HepG2 (cell line): ENCODE results near the gene SUPT6H. TPM values are rescaled to one million over a fixed set of nuclear protein-coding genes. Genes with fewer than 3 reads are reported as not detected.

Experiments used
- AGO2 ChIP-seq: fragments of 200-400 bp; formaldehyde crosslinking; optimal IDR thresholded peaks from 2 replicates; pipeline ENCODE3; 2017; ENCODE audit warnings: mild to moderate bottlenecking, low read depth, low read length, moderate library complexity
- ATM ChIP-seq: fragments of 450-650 bp; IDR thresholded peaks from 2 replicates; pipeline ENCODE4 v1.7.1; 2017; ENCODE audit warnings: mild to moderate bottlenecking, borderline replicate concordance
- CENPBD1 ChIP-seq: sonication (generic); formaldehyde crosslinking; IDR thresholded peaks from 2 replicates; pipeline ENCODE4 v1.8.0; 2022; ENCODE audit warnings: missing genetic modification reagents, low read depth, mild to moderate bottlenecking, borderline replicate concordance
- CENPT ChIP-seq: sonication (generic); formaldehyde crosslinking; IDR thresholded peaks from 2 replicates; pipeline ENCODE4 v1.8.0; 2022; ENCODE audit warnings: low read depth, mild to moderate bottlenecking, moderate library complexity, missing genetic modification reagents
- FOXK1 ChIP-seq: sonication (generic); formaldehyde crosslinking; IDR thresholded peaks from 2 replicates; pipeline ENCODE4 v1.4.0; 2020; ENCODE audit warnings: low read depth, missing genetic modification reagents, borderline replicate concordance
- FUBP1 ChIP-seq: sonication (generic); formaldehyde crosslinking; IDR thresholded peaks from 2 replicates; pipeline ENCODE4 v1.5.1; 2020; ENCODE audit warnings: missing genetic modification reagents, mild to moderate bottlenecking, borderline replicate concordance
- HCFC1 ChIP-seq: fragments of 150-350 bp; IDR thresholded peaks from 2 replicates; pipeline ENCODE4 v1.6.1; 2014; ENCODE audit warnings: low read depth, low read length
- HIVEP1 ChIP-seq: sonication (generic); formaldehyde crosslinking; IDR thresholded peaks from 2 replicates; pipeline ENCODE4 v1.4.0; 2020; ENCODE audit warnings: mild to moderate bottlenecking, missing genetic modification reagents
- NFE2L1 ChIP-seq: sonication (generic); formaldehyde crosslinking; IDR thresholded peaks from 2 replicates; pipeline ENCODE4 v1.4.0; 2020; ENCODE audit warnings: missing genetic modification reagents, mild to moderate bottlenecking, borderline replicate concordance
- TARDBP ChIP-seq: sonication (generic); formaldehyde crosslinking; IDR thresholded peaks from 2 replicates; pipeline ENCODE4 v1.8.0; 2022; ENCODE audit warnings: mild to moderate bottlenecking, missing genetic modification reagents
- TBX2 ChIP-seq: sonication (generic); formaldehyde crosslinking; IDR thresholded peaks from 2 replicates; pipeline ENCODE4 v1.5.0; 2020; ENCODE audit warnings: missing genetic modification reagents, mild to moderate bottlenecking, borderline replicate concordance
- TEAD2 ChIP-seq: sonication (generic); formaldehyde crosslinking; IDR thresholded peaks from 2 replicates; pipeline ENCODE4 v1.9.0; 2021; ENCODE audit warnings: missing genetic modification reagents
- XRCC5 ChIP-seq: fragments of 200-400 bp; formaldehyde crosslinking; optimal IDR thresholded peaks from 2 replicates; pipeline ENCODE3; 2017; ENCODE audit warnings: mild to moderate bottlenecking, low read length
- ZBTB4 ChIP-seq: sonication (generic); formaldehyde crosslinking; IDR thresholded peaks from 2 replicates; pipeline ENCODE4 v1.4.0; 2020; ENCODE audit warnings: missing genetic modification reagents, mild to moderate bottlenecking, borderline replicate concordance
- ZFP37 ChIP-seq: sonication (generic); formaldehyde crosslinking; IDR thresholded peaks from 2 replicates; pipeline ENCODE4 v1.4.0; 2020; ENCODE audit warnings: missing genetic modification reagents, borderline replicate concordance
- ZFP91 ChIP-seq: sonication (generic); formaldehyde crosslinking; IDR thresholded peaks from 2 replicates; pipeline ENCODE4 v1.9.0; 2022; ENCODE audit warnings: missing genetic modification reagents, mild to moderate bottlenecking, borderline replicate concordance
- ZFX ChIP-seq: sonication (generic); formaldehyde crosslinking; IDR thresholded peaks from 2 replicates; pipeline ENCODE4 v1.4.0; 2020; ENCODE audit warnings: mild to moderate bottlenecking, low read depth, missing genetic modification reagents, moderate library complexity
- ZNF33A ChIP-seq: sonication (generic); formaldehyde crosslinking; IDR thresholded peaks from 2 replicates; pipeline ENCODE4 v1.5.1; 2020; ENCODE audit warnings: missing genetic modification reagents, mild to moderate bottlenecking, moderate library complexity, borderline replicate concordance
- ZNF432 ChIP-seq: sonication (generic); formaldehyde crosslinking; IDR thresholded peaks from 2 replicates; pipeline ENCODE4 v1.5.0; 2020; ENCODE audit warnings: missing genetic modification reagents, mild to moderate bottlenecking, borderline replicate concordance
- ZNF598 ChIP-seq: sonication (generic); formaldehyde crosslinking; IDR thresholded peaks from 2 replicates; pipeline ENCODE4 v1.5.1; 2020; ENCODE audit warnings: mild to moderate bottlenecking, missing genetic modification reagents, borderline replicate concordance
- ZNF883 ChIP-seq: sonication (generic); formaldehyde crosslinking; IDR thresholded peaks from 2 replicates; pipeline ENCODE4 v1.5.1; 2020; ENCODE audit warnings: mild to moderate bottlenecking, missing genetic modification reagents; ENCODE audit errors: not compliant biosample characterization
- polyA plus RNA-seq, 8 experiments: library from polyadenylated mRNA; depleted of rRNA in 3 of 8; stranded (reverse) in 7 of 8; unstranded in 1 of 8; fragments of >200 nt; fragmentation: Illumina TruSeq in 4 of 8; extraction: Trizol in 4 of 8; gene quantifications; 2 replicates each; pipeline versions ENCODE4 v1.2.1 to v1.2.3, GENCODE V29; 2011 to 2016; ENCODE audit warnings: low read depth in 4 of 8, missing spikeins in 1 of 8, mixed read lengths in 1 of 8; ENCODE audit not compliant: insufficient read depth in 1 of 8
- total RNA-seq, 5 experiments: library from RNA; depleted of rRNA; stranded (reverse); fragments of >200 nt; fragmentation: Illumina TruSeq; extraction: Trizol; gene quantifications; 2 replicates each; pipeline ENCODE4 v1.2.3, GENCODE V29; 2016; ENCODE audit warnings: low read depth in 1 of 5

The SUPT6H gene
- total and polyA plus RNA-seq, 2 of the 13 experiments (the other 11 are each of a cell fraction or from before 2014, with no cell fraction given), result 32.7 to 39.9 TPM

- TF ChIP-seq ZFP37 (CRISPR knock-in tag) (no peak), NFE2L1 (no peak), HIVEP1 (CRISPR knock-in tag) (no peak; the same call in 1 of the 2 replicates), ATM (no peak; the same call in 1 of the 2 replicates), FOXK1 (CRISPR knock-in tag) (no peak), HCFC1 (no peak), ZNF432 (CRISPR knock-in tag) (no peak), TEAD2 (CRISPR knock-in tag) (no peak), CENPBD1 (no peak), ZFX (CRISPR knock-in tag) (peak; percentile 87), ZNF883 (CRISPR knock-in tag) (peak; percentile 67), XRCC5 (peak; percentile 3), ZNF33A (CRISPR knock-in tag) (no peak), CENPT (no peak), FUBP1 (no peak), ZFP91 (CRISPR knock-in tag) (no peak; the same call in 1 of the 2 replicates), ZBTB4 (CRISPR knock-in tag) (peak; percentile 53; the same call in 1 of the 2 replicates), TBX2 (peak; percentile 91), AGO2 (peak; percentile 91), TARDBP (CRISPR knock-in tag) (peak; percentile 45; the same call in 1 of the 2 replicates), ZNF598 (CRISPR knock-in tag) (no peak)
These were observed 66.6 kb downstream of the SUPT6H start, which contains the start of gene NEK8 (continued) for GRCh38 chr17:28728364-28729200.
